SK-N-SH treated with all-trans-retinoic acid at 6 μM for 48 hours (cell line): ENCODE results near the gene HPN.
"Not testable (repeated sequence)": the region's sequence is repeated elsewhere in the genome, so short reads cannot be mapped to it uniquely, and the experiment has no call there.

ENCODE experiments used
- ATAC-seq: fragments of 200-7000 bp; cut with Tn5 transposase; 3 replicates; pipeline ENCODE4 v1.9.1; 2020; ENCODE audit warnings: mild to moderate bottlenecking, moderate library complexity
- BACH2 ChIP-seq: fragments of 250-450 bp; sonication (Bioruptor Pico); IDR thresholded peaks from 2 replicates; pipeline ENCODE4 v1.9.0; 2021; ENCODE audit warnings: mild to moderate bottlenecking, borderline replicate concordance
- CSDC2 ChIP-seq: fragments of 250-450 bp; sonication (Bioruptor Pico); IDR thresholded peaks from 2 replicates; pipeline ENCODE4 v1.5.0; 2020; ENCODE audit warnings: mild to moderate bottlenecking, moderate library complexity
- GLIS3 ChIP-seq: fragments of 250-450 bp; sonication (Bioruptor Pico); IDR thresholded peaks from 2 replicates; pipeline ENCODE4 v1.5.0; 2020; ENCODE audit warnings: mild to moderate bottlenecking, moderate library complexity
- ISL1 ChIP-seq: fragments of 250-450 bp; sonication (Bioruptor Pico); IDR thresholded peaks from 2 replicates; pipeline ENCODE4 v2.1.2; 2022; ENCODE audit warnings: mild to moderate bottlenecking, moderate library complexity
- OSR1 ChIP-seq: fragments of 250-450 bp; sonication (Bioruptor Pico); IDR thresholded peaks from 2 replicates; pipeline ENCODE4 v1.8.0; 2022; ENCODE audit warnings: moderate library complexity, mild to moderate bottlenecking, inconsistent platforms
- RARB ChIP-seq: fragments of 250-450 bp; sonication (Bioruptor Pico); IDR thresholded peaks from 2 replicates; pipeline ENCODE4 v1.8.0; 2021; ENCODE audit warnings: mild to moderate bottlenecking, moderate library complexity
- SNAI2 ChIP-seq: fragments of 250-450 bp; sonication (Bioruptor Pico); IDR thresholded peaks from 2 replicates; pipeline ENCODE4 v1.5.0; 2020; ENCODE audit warnings: mild to moderate bottlenecking, moderate library complexity
- TCF4 ChIP-seq: fragments of 250-450 bp; sonication (Bioruptor Pico); IDR thresholded peaks from 2 replicates; pipeline ENCODE4 v1.8.0; 2021; ENCODE audit warnings: mild to moderate bottlenecking, moderate library complexity, borderline replicate concordance
- ZC3H10 ChIP-seq: fragments of 250-450 bp; sonication (Bioruptor Pico); IDR thresholded peaks from 2 replicates; pipeline ENCODE4 v1.5.1; 2021; ENCODE audit warnings: mild to moderate bottlenecking, moderate library complexity
- ZFP3 ChIP-seq: fragments of 250-450 bp; sonication (Bioruptor Pico); IDR thresholded peaks from 2 replicates; pipeline ENCODE4 v1.5.0; 2020; ENCODE audit warnings: mild to moderate bottlenecking, moderate library complexity
- ZFP30 ChIP-seq: fragments of 450-650 bp; formaldehyde crosslinking; IDR thresholded peaks from 2 replicates; pipeline ENCODE4 v1.5.0; 2022; ENCODE audit warnings: mild to moderate bottlenecking, moderate library complexity
- ZNF70 ChIP-seq: fragments of 450-650 bp; formaldehyde crosslinking; IDR thresholded peaks from 2 replicates; pipeline ENCODE4 v1.5.0; 2020; ENCODE audit warnings: mild to moderate bottlenecking, moderate library complexity
- ZNF8 ChIP-seq: fragments of 450-650 bp; formaldehyde crosslinking; IDR thresholded peaks from 2 replicates; pipeline ENCODE4 v1.5.0; 2020; ENCODE audit warnings: mild to moderate bottlenecking, moderate library complexity
- TF ChIP-seq, protein P1 (sequence below): fragments of 250-450 bp; sonication (Bioruptor Pico); IDR thresholded peaks from 2 replicates; pipeline ENCODE4 v1.5.1; 2020; ENCODE audit warnings: low read depth, mild to moderate bottlenecking, moderate library complexity
- TF ChIP-seq, protein P2 (sequence below): fragments of 250-450 bp; sonication (Bioruptor Pico); IDR thresholded peaks from 2 replicates; pipeline ENCODE4 v1.8.0; 2021; ENCODE audit warnings: low read depth, mild to moderate bottlenecking, moderate library complexity, borderline replicate concordance
- TF ChIP-seq, protein P3 (sequence below): fragments of 250-450 bp; sonication (Bioruptor Pico); IDR thresholded peaks from 2 replicates; pipeline ENCODE4 v1.8.0; 2020; ENCODE audit warnings: mild to moderate bottlenecking, moderate library complexity, borderline replicate concordance
- TF ChIP-seq, protein P4 (sequence below): fragments of 250-450 bp; sonication (Bioruptor Pico); IDR thresholded peaks from 2 replicates; pipeline ENCODE4 v1.5.0; 2020; ENCODE audit warnings: mild to moderate bottlenecking, moderate library complexity
- TF ChIP-seq, protein P5 (sequence below): fragments of 250-450 bp; sonication (Bioruptor Pico); IDR thresholded peaks from 2 replicates; pipeline ENCODE4 v1.5.1; 2021; ENCODE audit warnings: mild to moderate bottlenecking, moderate library complexity

The HPN gene

DNA sequence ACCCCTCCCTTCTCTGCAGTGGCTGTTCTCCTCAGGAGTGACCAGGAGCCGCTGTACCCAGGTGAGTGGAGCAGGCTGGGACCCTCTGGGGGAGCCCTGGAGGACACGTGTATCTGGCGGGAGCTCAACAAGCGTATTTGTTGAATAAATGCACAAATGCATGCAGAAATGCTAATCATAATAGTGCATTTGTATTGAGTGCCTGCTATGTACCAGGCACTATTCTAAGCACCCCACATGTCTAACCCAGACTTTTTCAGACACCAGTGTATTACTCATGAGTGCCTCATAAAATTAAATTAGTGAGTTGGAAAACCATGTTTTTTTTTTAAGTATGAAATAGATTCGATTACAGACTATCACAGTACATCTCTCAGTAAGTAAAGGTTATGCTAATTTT lies 7.9 kb downstream of the HPN start:
- TF ChIP-seq ISL1 (no peak), ZFP3 (CRISPR knock-in tag) (no peak), ZFP30 (CRISPR knock-in tag) (no peak), CSDC2 (CRISPR knock-in tag) (no peak), RARB (CRISPR knock-in tag) (no peak), TCF4 (CRISPR knock-in tag) (no peak), SNAI2 (CRISPR knock-in tag) (no peak), ZNF70 (CRISPR knock-in tag) (no peak), ZNF8 (CRISPR knock-in tag) (no peak), BACH2 (CRISPR knock-in tag) (no peak), GLIS3 (CRISPR knock-in tag) (no peak), OSR1 (CRISPR knock-in tag) (no peak)
- TF ChIP-seq, protein P1, sequence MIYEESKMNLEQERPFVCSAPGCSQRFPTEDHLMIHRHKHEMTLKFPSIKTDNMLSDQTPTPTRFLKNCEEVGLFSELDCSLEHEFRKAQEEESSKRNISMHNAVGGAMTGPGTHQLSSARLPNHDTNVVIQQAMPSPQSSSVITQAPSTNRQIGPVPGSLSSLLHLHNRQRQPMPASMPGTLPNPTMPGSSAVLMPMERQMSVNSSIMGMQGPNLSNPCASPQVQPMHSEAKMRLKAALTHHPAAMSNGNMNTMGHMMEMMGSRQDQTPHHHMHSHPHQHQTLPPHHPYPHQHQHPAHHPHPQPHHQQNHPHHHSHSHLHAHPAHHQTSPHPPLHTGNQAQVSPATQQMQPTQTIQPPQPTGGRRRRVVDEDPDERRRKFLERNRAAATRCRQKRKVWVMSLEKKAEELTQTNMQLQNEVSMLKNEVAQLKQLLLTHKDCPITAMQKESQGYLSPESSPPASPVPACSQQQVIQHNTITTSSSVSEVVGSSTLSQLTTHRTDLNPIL: no peak
- TF ChIP-seq, protein P2, sequence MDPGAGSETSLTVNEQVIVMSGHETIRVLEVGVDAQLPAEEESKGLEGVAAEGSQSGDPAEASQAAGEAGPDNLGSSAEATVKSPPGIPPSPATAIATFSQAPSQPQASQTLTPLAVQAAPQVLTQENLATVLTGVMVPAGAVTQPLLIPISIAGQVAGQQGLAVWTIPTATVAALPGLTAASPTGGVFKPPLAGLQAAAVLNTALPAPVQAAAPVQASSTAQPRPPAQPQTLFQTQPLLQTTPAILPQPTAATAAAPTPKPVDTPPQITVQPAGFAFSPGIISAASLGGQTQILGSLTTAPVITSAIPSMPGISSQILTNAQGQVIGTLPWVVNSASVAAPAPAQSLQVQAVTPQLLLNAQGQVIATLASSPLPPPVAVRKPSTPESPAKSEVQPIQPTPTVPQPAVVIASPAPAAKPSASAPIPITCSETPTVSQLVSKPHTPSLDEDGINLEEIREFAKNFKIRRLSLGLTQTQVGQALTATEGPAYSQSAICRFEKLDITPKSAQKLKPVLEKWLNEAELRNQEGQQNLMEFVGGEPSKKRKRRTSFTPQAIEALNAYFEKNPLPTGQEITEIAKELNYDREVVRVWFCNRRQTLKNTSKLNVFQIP (CRISPR knock-in tag): no peak
- TF ChIP-seq, protein P3, sequence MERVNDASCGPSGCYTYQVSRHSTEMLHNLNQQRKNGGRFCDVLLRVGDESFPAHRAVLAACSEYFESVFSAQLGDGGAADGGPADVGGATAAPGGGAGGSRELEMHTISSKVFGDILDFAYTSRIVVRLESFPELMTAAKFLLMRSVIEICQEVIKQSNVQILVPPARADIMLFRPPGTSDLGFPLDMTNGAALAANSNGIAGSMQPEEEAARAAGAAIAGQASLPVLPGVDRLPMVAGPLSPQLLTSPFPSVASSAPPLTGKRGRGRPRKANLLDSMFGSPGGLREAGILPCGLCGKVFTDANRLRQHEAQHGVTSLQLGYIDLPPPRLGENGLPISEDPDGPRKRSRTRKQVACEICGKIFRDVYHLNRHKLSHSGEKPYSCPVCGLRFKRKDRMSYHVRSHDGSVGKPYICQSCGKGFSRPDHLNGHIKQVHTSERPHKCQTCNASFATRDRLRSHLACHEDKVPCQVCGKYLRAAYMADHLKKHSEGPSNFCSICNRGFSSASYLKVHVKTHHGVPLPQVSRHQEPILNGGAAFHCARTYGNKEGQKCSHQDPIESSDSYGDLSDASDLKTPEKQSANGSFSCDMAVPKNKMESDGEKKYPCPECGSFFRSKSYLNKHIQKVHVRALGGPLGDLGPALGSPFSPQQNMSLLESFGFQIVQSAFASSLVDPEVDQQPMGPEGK (CRISPR knock-in tag): no peak
- TF ChIP-seq, protein P4, sequence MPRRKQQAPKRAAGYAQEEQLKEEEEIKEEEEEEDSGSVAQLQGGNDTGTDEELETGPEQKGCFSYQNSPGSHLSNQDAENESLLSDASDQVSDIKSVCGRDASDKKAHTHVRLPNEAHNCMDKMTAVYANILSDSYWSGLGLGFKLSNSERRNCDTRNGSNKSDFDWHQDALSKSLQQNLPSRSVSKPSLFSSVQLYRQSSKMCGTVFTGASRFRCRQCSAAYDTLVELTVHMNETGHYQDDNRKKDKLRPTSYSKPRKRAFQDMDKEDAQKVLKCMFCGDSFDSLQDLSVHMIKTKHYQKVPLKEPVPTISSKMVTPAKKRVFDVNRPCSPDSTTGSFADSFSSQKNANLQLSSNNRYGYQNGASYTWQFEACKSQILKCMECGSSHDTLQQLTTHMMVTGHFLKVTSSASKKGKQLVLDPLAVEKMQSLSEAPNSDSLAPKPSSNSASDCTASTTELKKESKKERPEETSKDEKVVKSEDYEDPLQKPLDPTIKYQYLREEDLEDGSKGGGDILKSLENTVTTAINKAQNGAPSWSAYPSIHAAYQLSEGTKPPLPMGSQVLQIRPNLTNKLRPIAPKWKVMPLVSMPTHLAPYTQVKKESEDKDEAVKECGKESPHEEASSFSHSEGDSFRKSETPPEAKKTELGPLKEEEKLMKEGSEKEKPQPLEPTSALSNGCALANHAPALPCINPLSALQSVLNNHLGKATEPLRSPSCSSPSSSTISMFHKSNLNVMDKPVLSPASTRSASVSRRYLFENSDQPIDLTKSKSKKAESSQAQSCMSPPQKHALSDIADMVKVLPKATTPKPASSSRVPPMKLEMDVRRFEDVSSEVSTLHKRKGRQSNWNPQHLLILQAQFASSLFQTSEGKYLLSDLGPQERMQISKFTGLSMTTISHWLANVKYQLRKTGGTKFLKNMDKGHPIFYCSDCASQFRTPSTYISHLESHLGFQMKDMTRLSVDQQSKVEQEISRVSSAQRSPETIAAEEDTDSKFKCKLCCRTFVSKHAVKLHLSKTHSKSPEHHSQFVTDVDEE (CRISPR knock-in tag): no peak
- TF ChIP-seq, protein P5, sequence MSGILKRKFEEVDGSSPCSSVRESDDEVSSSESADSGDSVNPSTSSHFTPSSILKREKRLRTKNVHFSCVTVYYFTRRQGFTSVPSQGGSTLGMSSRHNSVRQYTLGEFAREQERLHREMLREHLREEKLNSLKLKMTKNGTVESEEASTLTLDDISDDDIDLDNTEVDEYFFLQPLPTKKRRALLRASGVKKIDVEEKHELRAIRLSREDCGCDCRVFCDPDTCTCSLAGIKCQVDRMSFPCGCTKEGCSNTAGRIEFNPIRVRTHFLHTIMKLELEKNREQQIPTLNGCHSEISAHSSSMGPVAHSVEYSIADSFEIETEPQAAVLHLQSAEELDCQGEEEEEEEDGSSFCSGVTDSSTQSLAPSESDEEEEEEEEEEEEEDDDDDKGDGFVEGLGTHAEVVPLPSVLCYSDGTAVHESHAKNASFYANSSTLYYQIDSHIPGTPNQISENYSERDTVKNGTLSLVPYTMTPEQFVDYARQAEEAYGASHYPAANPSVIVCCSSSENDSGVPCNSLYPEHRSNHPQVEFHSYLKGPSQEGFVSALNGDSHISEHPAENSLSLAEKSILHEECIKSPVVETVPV: no peak
- ATAC-seq: peak; percentile 68

DNA sequence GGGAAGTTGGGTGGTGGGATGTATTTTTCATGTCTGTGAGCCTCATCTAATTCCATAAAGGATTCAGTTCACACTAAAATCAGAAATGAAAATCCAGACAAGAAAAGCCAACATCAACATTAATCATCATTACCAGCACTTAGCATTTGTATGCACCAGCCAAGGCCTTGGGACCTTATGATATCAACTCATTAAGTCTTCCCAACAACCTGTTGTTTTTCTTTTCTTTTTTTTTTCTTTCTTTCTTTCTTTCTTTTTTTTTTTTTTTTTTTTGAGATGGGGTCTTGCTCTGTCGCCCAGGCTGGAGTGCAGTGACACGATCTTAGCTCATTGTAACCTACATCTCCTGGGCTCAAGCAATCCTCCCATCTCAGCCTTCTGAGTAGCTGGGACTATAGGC lies 9.1 kb downstream of the HPN start:
- not testable (repeated sequence) for ATAC-seq

DNA sequence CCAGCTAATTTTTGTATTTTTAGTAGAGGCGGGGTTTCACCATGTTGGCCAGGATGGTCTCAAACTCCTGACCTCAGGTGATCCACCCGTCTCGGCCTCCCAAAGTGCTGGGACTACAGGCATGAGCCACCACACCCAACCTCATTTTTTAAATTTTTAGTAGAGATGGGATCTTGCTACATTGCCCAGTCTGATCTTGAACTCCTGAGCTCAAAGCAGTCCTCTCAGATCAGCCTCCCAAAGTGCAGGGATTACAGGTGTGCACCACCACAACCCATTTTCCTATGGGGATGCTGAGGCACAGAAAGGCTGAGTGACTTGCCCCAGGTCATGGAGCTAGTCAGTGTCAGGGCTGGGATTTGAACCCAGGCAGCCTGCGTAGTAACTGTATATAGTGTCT lies 9.7 kb downstream of the HPN start:
- ATAC-seq: not testable (repeated sequence)

DNA sequence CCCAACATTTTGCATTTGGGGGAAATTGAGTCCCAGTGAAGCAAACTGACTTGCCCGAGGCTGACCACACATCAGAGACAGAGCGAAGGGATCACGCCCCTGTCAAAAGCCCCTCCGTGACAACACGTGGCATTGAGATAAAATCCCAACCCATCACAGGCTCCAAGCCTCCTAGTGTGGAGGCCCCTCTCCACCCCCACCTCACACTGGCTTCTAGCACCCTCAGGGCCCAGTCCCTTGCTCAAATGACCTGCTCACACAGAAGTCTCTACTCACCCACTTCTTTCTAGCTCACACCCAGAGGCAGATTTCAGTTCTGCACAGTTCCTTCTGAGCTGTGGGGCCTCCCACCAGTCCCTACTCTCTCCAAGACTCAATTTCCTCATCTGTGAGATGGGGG lies 10.3 kb downstream of the HPN start:
- TF ChIP-seq, protein P4 (CRISPR knock-in tag): no peak
- TF ChIP-seq ZC3H10 (CRISPR knock-in tag) (no peak), ISL1 (no peak), BACH2 (CRISPR knock-in tag) (no peak), RARB (CRISPR knock-in tag) (no peak), ZFP30 (CRISPR knock-in tag) (no peak), TCF4 (CRISPR knock-in tag) (no peak)
- TF ChIP-seq, protein P5: no peak
- ATAC-seq: no peak
